HL-60 (cell line): ENCODE measurements around the gene CPNE4.
"Not testable (repeated sequence)": the region's sequence is repeated elsewhere in the genome, so short reads cannot be mapped to it uniquely, and the experiment has no call there.

ENCODE experiments used
- POLR2AphosphoS5 ChIP-seq: IDR thresholded peaks from 2 replicates; pipeline ENCODE4 v1.6.1; 2012; ENCODE audit warnings: low read depth
- TF ChIP-seq, protein P1 (sequence below): IDR thresholded peaks from one replicate; pipeline ENCODE4 v1.5.1; 2011; ENCODE audit warnings: low read length, control low read depth, inconsistent platforms; ENCODE audit not compliant: insufficient read depth

DNA sequence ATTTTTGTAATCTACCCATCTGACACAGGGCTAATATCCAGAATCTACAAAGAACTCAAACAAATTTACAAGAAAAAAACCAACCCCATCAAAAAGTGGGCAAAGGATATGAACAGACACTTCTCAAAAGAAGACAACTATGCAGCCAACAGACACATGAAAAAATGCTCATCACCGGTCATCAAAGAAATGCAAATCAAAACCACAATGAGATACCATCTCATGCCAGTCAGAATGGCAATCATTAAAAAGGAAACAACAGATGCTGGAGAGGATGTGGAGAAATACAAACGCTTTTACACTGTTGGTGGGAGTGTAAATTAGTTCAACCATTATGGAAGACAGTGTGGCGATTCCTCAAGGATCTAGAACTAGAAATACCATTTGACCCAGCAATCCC lies 548.3 kb downstream of the CPNE4 start:
- TF ChIP-seq, protein P1, sequence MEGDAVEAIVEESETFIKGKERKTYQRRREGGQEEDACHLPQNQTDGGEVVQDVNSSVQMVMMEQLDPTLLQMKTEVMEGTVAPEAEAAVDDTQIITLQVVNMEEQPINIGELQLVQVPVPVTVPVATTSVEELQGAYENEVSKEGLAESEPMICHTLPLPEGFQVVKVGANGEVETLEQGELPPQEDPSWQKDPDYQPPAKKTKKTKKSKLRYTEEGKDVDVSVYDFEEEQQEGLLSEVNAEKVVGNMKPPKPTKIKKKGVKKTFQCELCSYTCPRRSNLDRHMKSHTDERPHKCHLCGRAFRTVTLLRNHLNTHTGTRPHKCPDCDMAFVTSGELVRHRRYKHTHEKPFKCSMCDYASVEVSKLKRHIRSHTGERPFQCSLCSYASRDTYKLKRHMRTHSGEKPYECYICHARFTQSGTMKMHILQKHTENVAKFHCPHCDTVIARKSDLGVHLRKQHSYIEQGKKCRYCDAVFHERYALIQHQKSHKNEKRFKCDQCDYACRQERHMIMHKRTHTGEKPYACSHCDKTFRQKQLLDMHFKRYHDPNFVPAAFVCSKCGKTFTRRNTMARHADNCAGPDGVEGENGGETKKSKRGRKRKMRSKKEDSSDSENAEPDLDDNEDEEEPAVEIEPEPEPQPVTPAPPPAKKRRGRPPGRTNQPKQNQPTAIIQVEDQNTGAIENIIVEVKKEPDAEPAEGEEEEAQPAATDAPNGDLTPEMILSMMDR, result not testable (repeated sequence)
- TF ChIP-seq POLR2AphosphoS5, result not testable (repeated sequence)
